Activated CD4-positive, alpha-beta T cell treated with anti-CD3 and anti-CD28 coated beads, Interleukin-2, amount 50 U/mL, for 48 hours (primary cell): ENCODE measurements around the gene GDF2.

Experiments used
- DNase-seq, 2 experiments: peaks; one replicate each; pipeline ENCODE4 v3.0.0-alpha.2; 2020

The GDF2 gene

DNA sequence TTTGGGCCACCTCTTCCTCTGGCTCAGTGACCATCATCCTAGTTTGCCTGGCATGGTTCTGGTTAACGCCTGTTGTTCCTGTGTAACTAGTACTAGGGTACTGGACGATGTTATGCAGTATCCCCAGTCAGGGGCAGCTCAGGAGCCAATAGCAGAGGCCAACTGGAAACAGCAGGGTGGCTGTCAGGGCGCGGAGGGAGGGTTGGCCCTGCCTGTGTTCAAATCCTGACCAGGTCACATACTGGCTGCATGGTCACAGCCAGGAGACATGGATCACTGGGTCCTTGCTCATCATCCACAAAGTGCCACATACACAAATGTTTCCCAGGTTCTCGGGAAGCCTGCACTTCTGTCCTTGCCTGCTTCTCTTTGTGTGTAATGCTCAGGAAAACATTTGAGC is 13.7 kb downstream of the GDF2 start:
- DNase-seq, result no peak

DNA sequence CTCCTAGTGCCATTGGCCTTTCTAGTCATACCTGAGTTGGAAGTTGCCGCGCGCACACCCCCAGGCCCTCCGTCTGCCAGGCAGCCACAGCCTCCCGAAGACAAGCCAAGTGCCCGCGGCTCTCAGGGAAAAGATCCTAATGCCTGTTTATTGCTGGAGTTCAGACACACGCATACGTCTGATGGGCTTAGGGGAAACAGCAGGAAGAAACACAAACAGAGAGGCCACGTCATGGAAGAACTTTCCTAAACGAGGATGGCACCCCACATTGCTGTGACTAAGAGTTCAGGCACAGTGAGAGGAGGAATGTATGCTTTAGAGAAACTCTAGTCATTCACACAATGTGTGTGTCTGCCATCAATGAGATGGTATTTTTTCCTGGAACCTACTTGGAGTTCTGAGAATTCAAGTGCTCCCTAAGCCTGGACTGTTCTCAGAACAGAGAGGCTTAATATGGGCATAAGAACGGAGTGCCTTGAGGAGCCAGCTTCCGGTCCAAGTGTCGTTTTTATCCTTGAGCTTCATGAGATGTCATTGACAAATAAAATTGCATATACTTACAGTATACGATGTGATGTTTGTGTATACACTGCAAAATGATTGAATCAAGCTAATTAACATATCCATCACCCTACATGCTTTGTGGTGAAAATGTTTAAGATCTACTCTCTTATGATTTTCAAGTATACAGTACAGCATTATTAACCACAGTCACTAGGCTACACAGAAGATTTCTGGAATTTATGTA is 14.3 kb downstream of the GDF2 start:
- DNase-seq, result no peak

DNA sequence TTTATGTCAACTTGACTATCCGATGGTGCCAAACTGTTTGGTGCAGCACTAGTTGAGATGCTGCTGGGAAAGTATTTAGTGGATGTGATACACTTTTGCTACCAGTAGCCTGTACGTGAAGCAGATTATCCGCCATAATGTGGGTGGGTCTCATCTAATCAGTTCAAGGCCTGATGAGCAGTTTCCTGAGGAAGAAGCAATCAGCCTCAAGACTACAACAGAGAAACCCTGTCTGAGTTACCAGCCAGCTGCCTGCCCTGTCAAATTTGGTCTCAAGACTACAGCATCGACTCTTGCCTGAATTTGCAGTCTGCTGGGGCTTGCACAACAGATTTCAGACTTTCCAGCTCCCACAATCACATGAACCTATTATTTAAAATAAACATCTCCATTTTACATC is 15.1 kb downstream of the GDF2 start:
- no peak for DNase-seq

DNA sequence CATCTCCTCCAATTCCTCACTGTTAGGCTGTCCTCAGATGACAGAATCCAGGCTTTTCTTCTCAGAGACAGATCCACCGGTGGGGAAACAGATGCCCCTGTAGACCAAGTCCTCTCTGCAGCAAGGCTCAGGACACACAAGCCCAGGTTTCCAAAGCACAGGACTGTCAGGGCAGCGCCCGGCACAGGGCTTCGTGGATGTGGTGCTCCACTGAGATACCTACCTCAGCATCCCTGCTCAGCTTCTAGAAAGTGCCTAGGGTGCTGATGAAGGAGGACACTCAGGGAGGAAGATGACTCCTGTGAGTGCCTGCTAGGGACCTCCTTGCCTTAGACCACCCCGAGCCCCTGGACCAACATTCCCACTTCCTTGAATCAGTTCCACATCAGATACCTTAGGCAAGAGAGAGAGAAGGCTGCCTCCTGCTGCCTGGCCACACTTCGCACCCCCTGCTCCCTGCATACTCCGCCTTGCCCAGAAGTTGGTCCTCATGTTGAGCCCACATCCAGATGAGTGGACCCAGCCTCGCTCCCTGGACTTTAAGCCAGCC is 17.0 kb downstream of the GDF2 start:
- DNase-seq, result no peak

DNA sequence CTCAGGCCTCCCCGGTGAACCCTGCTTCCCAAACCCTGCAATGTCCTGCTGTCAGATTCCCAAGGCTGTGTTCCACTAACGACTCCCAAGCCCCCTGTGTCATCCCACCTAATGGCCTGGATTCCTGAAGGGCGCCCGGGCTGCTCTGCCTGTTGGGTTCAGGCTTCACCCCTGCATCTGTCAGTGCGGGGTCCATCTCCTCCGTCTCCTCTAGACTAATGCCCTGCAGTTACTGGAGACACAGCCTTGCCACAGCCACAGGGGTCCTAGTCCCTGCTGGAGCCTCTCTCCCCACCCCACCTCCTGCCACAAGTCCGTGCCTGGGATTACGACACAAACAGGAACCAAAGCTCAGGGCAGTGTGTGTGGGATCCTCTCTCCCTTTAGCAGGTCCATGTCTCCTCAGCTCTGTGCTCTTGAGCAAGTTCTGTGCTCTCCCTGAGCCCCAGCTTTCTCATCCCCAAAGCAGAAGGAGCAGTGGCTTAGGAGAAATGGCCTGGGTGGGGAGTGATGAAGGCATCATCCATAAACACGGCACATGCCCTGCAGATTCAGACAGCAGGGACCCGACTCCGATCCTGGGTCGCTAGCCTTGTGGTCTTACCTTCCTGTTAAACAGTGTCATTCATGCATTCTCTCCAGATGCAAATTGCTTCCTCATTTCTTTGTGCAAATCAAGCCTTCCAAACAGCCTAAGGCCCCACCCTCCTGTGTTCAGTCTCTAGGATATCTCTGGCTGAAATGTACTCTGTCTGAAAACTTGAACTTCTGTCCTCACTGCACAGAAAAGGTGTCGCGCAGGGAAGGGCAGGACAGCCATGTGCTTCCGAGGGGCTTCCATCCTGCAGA is 17.7 kb downstream of the GDF2 start:
- no peak for DNase-seq

DNA sequence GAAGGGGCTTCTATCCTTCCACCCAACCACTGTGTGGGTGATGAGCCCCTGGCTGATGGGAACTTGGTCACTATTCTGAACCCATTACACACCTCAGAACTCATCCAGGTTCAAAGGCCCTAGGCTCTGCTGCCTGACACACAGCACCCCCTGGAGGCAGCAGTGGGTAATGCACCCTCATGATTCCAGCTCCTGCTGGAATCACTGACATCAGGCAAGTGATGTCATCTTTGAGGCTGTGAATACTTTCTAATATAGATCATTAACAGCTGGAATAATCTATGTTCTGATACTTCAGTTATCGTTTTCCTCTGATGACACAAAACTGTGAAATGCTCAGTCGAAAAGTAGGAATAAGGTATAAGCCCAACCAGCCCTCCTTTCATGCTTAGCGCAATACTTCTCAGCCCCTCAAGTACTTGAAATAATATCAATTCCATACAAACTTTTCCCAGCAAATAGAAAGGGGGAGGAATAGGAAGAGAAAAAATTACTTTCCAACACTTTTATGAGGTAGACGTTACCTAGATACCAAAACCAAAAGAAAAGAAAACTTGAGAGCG is 18.4 kb downstream of the GDF2 start:
- DNase-seq, result peak; percentile 80 to 83

DNA sequence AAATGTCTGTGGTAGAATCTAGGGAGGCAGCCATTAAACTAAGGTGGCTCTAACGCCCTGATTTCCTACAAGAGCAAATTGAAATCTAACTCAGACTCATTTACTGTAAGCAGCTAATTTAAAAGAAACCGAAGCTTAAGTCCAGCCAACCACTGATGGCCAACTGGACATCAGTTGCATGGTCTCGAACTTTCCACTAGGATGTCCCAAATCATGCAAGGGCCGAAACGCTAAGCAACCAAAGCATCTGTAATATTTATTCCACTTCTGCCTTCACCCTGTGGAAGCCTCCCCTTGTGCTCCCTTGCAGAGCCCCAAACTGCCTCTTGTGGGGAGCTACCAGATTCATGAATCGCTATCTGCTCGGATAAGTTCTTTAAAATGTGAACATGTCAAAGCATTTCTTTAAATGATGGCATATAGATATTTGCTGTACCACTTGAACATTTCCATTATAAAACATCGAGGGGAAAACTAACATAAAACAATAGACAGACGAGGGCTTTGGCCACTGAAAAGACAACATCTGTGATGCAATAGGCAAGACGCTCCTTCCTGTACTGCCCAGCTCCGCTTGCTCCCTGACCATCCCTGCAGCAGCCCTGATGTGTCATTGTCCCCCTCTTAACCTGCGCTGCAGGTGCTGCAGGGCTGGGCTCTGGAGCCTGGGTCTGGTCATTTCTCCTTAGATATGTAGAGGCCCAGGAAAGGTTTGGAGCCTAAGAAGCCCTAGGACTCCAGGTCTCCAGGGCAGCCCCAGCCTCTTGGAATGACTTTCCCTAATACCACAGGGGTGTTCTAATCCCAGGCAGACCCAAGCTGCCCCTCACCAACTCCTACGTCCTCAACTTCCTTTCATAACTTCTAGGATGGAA is 23.0 kb downstream of the GDF2 start:
- no peak for DNase-seq

DNA sequence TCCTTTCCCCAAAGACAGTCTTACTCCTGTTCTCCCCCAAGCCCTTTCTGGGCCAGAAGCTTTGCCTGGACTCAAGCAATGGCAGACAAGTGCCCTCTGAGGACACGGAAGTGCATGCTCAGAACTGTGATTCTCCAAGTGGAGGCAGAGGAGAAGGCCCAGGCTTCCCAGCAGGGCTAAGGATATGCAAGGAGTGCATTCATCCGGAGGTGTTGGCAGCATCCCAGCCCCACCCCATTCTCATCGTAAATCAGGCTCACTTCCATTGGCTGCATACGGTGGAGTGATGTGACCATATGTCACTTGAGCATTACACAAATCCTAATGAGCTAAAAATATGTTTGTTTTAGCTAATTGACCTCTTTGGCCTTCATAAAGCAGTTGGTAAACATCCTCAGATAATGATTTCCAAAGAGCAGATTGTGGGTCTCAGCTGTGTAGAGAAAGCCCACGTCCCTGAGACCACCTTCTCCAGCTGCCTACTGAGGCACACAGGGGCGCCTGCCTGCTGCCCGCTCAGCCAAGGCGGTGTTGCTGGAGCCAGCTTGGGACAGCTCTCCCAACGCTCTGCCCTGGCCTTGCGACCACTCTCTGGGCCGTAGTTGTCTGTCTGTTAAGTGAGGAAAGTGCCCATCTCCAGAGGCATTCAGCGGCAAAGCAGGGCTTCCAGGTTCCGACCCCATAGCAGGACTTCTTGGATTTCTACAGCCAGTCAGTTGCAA is 24.5 kb downstream of the GDF2 start:
- no peak for DNase-seq

DNA sequence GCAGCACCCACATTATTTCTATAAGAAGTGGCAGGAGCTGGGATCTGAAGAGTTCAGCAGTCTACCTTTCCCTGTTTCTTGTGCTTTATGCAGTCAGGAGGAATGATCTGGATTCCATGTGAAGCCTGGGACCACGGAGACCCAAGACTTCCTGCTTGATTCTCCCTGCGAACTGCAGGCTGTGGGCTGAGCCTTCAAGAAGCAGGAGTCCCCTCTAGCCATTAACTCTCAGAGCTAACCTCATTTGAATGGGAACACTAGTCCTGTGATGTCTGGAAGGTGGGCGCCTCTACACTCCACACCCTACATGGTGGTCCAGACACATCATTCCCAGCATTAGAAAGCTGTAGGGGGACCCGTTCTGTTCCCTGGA is 25.0 kb downstream of the GDF2 start:
- no peak for DNase-seq

DNA sequence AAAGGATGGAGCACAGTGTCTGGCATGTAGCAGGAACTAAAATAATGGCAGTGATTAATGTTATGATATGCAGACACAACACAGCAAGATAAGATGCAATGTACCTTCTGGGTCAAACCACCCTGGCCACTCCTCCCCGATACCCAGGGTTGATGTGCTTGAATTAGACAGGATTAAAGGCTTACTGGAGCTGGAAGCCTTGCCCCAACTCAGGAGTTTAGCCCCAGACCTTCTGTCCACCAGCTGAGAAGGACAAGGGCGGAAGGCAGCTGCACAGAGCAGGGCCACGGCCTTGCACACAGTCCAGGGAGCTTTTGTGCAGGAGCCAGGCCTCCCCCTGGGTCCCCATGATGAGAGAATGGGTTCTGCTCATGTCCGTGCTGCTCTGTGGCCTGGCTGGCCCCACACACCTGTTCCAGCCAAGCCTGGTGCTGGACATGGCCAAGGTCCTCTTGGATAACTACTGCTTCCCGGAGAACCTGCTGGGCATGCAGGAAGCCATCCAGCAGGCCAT is 25.9 kb downstream of the GDF2 start, which contains the start of gene RBP3:
Gene RBP3, plus strand, starts transcription at position 226 of the 514 bp plus-strand sequence. Its CDS starts 122 bp downstream, at position 348.
- DNase-seq, result no peak

DNA sequence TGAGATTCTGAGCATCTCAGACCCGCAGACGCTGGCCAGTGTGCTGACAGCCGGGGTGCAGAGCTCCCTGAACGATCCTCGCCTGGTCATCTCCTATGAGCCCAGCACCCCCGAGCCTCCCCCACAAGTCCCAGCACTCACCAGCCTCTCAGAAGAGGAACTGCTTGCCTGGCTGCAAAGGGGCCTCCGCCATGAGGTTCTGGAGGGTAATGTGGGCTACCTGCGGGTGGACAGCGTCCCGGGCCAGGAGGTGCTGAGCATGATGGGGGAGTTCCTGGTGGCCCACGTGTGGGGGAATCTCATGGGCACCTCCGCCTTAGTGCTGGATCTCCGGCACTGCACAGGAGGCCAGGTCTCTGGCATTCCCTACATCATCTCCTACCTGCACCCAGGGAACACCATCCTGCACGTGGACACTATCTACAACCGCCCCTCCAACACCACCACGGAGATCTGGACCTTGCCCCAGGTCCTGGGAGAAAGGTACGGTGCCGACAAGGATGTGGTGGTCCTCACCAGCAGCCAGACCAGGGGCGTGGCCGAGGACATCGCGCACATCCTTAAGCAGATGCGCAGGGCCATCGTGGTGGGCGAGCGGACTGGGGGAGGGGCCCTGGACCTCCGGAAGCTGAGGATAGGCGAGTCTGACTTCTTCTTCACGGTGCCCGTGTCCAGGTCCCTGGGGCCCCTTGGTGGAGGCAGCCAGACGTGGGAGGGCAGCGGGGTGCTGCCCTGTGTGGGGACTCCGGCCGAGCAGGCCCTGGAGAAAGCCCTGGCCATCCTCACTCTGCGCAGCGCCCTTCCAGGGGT is 26.6 kb downstream of the GDF2 start:
- no peak for DNase-seq

DNA sequence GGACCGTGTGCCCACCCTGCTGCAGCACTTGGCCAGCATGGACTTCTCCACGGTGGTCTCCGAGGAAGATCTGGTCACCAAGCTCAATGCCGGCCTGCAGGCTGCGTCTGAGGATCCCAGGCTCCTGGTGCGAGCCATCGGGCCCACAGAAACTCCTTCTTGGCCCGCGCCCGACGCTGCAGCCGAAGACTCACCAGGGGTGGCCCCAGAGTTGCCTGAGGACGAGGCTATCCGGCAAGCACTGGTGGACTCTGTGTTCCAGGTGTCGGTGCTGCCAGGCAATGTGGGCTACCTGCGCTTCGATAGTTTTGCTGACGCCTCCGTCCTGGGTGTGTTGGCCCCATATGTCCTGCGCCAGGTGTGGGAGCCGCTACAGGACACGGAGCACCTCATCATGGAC is 27.3 kb downstream of the GDF2 start:
- DNase-seq, result no peak

DNA sequence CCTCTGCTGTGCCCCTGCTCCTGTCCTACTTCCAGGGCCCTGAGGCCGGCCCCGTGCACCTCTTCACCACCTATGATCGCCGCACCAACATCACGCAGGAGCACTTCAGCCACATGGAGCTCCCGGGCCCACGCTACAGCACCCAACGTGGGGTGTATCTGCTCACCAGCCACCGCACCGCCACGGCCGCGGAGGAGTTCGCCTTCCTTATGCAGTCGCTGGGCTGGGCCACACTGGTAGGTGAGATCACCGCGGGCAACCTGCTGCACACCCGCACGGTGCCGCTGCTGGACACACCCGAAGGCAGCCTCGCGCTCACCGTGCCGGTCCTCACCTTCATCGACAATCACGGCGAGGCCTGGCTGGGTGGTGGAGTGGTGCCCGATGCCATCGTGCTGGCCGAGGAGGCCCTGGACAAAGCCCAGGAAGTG is 27.7 kb downstream of the GDF2 start:
- DNase-seq, result no peak

DNA sequence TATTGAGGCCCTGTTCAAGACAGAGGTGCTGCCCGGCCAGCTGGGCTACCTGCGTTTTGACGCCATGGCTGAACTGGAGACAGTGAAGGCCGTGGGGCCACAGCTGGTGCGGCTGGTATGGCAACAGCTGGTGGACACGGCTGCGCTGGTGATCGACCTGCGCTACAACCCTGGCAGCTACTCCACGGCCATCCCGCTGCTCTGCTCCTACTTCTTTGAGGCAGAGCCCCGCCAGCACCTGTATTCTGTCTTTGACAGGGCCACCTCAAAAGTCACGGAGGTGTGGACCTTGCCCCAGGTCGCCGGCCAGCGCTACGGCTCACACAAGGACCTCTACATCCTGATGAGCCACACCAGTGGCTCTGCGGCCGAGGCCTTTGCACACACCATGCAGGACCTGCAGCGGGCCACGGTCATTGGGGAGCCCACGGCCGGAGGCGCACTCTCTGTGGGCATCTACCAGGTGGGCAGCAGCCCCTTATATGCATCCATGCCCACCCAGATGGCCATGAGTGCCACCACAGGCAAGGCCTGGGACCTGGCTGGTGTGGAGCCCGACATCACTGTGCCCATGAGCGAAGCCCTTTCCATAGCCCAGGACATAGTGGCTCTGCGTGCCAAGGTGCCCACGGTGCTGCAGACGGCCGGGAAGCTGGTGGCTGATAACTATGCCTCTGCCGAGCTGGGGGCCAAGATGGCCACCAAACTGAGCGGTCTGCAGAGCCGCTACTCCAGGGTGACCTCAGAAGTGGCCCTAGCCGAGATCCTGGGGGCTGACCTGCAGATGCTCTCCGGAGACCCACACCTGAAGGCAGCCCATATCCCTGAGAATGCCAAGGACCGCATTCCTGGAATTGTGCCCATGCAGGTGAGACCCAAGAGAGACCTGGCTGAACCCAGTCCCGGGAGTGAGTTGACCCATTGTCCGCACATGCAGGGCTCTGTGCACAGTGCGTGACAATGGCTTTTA is 28.7 kb downstream of the GDF2 start:
- DNase-seq, result no peak

DNA sequence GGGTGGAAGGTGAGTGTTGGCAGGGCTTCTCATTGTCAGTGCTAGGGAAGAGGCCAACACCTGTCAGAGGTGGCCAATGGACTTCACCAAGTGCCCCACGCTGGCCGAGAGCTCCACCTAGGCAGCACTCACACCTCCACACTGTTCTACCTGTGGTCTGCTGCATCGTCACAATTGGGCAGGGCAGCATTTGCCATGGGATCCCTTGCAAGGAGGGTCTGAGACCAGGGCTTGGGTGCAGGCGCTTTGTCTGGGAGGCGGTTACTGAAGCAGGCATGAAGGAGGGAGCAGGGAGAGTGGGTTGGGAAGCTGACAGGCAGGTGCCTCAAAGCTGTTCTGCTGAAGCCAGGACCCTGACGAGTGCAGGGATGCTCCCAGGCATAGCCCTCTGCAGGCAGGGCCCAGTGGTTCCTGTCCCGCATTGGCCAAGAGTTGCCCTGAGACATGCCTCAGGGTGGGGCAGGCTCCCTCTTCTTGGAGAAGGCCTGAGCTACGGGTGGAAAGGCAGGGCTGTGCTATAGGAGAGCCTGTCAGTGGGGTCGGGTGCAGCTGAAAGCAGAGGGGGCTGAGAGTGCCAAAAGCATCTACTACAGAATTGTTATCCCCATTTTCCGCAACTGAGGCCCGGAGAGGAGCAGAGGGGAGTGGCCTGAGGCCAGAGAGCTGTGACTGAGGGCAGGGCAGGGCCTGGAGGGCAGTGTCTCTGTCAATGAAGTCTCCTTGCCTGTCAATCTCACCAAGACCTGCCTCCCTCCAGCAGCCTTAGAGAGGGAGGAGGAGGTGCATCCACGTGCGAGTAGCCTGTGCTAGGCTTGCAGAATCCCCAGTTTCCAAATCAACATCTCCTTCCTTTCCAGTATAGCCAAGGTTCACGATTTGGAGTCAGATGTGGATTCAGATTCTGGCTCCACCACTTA is 29.9 kb downstream of the GDF2 start:
- DNase-seq, result no peak

DNA sequence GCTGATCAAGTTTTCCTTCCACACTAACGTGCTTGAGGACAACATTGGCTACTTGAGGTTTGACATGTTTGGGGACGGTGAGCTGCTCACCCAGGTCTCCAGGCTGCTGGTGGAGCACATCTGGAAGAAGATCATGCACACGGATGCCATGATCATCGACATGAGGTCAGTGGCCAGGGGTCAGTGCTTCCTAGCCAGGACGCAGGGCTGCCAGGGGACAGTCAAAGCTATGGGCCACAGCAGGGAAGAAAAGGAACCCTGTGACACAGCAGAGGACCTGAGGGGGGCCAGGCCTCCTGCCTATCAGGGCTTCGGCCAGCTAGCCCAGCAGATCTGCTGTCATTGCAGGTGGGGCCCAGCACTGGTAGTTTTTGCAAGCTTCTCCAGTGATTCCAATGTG is 31.1 kb downstream of the GDF2 start:
- no peak for DNase-seq

DNA sequence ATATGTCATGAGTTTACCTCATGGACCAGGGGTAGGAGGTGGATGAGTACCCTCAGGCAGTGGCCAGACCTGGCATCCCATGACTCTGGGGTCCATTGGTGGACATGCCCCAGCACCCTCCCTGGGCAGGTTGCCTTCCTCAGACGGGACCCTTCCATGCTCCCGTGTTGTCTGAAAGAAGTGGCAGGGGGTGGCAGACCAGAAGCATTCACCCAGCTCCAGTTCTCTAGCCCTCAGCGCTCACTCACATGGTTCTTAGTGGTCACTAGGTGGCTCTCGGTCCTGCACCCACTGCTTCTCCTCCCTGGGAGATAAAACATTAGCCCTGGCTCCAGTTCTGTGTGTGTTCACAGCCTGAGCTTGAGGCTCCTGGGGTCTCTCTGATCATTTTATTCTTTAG is 31.9 kb downstream of the GDF2 start:
- no peak for DNase-seq

DNA sequence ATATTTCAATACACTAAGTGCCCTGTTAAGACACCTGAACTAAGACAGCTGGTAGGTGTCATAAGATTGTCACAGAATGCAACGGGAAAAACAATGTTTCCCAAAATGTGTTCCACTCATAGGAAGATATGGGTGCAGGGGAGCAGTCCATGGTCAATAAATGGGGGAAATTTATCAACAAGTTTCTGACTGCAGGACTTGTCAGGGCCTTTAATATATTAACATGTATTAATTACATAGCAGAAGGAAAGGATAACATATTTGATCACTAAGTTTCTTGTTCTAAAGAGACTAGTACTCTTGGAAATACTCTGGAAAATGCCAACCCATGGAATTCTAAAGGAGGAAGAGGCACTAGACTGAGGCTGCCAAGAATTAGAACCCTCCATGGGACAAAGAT is 32.6 kb downstream of the GDF2 start:
- DNase-seq, result no peak
